Neural cell (in vitro differentiated cells): ENCODE data around the gene LIPM. TPM values are rescaled to one million over a fixed set of nuclear protein-coding genes. Genes with fewer than 3 reads are reported as not detected.

ENCODE experiments used
- H2AFZ ChIP-seq: fragments of 200-600, 300-800 bp; sonication (generic), shearing (Covaris generic); 2 replicates; pipeline ENCODE4 v1.6.0; 2014; ENCODE audit warnings: low read depth, mild to moderate bottlenecking, antibody characterized with exemption, low read length, moderate library complexity
- H3F3A ChIP-seq: fragments of 200-600 bp; shearing (Covaris generic); 2 replicates; pipeline ENCODE4 v1.6.1; 2016; ENCODE audit warnings: mild to moderate bottlenecking, moderate library complexity, mixed read lengths, antibody characterized with exemption, low read length; ENCODE audit not compliant: insufficient read depth, poor library complexity, severe bottlenecking
- H3K27ac ChIP-seq: fragments of 200-600, 300-800 bp; sonication (generic), shearing (Covaris generic); 2 replicates; pipeline ENCODE4 v1.5.1; 2014; ENCODE audit warnings: mild to moderate bottlenecking, low read length, moderate library complexity
- H3K27me3 ChIP-seq: fragments of 300-800, 200-600 bp; sonication (generic), shearing (Covaris generic); 2 replicates; pipeline ENCODE4 v1.6.0; 2014; ENCODE audit warnings: mild to moderate bottlenecking, low read depth, low read length, moderate library complexity; ENCODE audit not compliant: insufficient read depth
- H3K36me3 ChIP-seq: fragments of 300-800, 200-600 bp; sonication (generic), shearing (Covaris generic); 2 replicates; pipeline ENCODE4 v1.5.1; 2014; ENCODE audit warnings: mild to moderate bottlenecking, antibody characterized with exemption, low read length, moderate library complexity; ENCODE audit not compliant: insufficient read depth
- H3K4me2 ChIP-seq: fragments of 300-800, 200-600 bp; sonication (generic), shearing (Covaris generic); 2 replicates; pipeline ENCODE4 v1.6.0; 2014; ENCODE audit warnings: mild to moderate bottlenecking, low read length
- H3K4me3 ChIP-seq: fragments of 300-800, 200-600 bp; sonication (generic), shearing (Covaris generic); 2 replicates; pipeline ENCODE4 v1.5.1; 2014; ENCODE audit warnings: mild to moderate bottlenecking, low read length, moderate library complexity
- H3K79me2 ChIP-seq: fragments of 200-600 bp; shearing (Covaris generic); replicated peaks from 2 replicates; pipeline ENCODE4 v1.6.0; 2014; ENCODE audit warnings: mild to moderate bottlenecking, low read length, moderate library complexity; ENCODE audit not compliant: insufficient read depth
- H3K9ac ChIP-seq: fragments of 300-800, 200-600 bp; sonication (generic), shearing (Covaris generic); 2 replicates; pipeline ENCODE4 v1.6.1; 2016; ENCODE audit warnings: mild to moderate bottlenecking, low read length, mixed read lengths
- H3K9me2 ChIP-seq: fragments of 200-600 bp; shearing (Covaris generic); 2 replicates; pipeline ENCODE4 v1.6.1; 2016; ENCODE audit warnings: mild to moderate bottlenecking, low read length, mixed read lengths; ENCODE audit not compliant: insufficient read depth
- H3K9me3 ChIP-seq: fragments of 200-600, 300-800 bp; sonication (generic), shearing (Covaris generic); 2 replicates; pipeline ENCODE4 v1.6.1; 2016; ENCODE audit warnings: mild to moderate bottlenecking, mixed run types, low read length, moderate library complexity, mixed read lengths
- H4K20me1 ChIP-seq: fragments of 200-600 bp; shearing (Covaris generic); 2 replicates; pipeline ENCODE4 v1.6.1; 2016; ENCODE audit warnings: mild to moderate bottlenecking, mixed run types; ENCODE audit not compliant: insufficient read depth
- CTCF ChIP-seq: fragments of 450-650 bp; IDR thresholded peaks from 2 replicates; pipeline ENCODE4 v1.5.1; 2014; ENCODE audit warnings: antibody characterized with exemption, mild to moderate bottlenecking, moderate library complexity; ENCODE audit not compliant: poor library complexity, severe bottlenecking
- EP300 ChIP-seq: fragments of 450-650 bp; conservative IDR thresholded peaks from 2 replicates; pipeline ENCODE4 v1.6.1; 2014; ENCODE audit warnings: antibody characterized with exemption, mild to moderate bottlenecking, moderate library complexity; ENCODE audit not compliant: poor library complexity, severe bottlenecking
- EZH2 ChIP-seq: fragments of 200-600, 300-800 bp; shearing (Covaris generic), sonication (generic); IDR thresholded peaks from 2 replicates; pipeline ENCODE4 v1.6.1; 2014; ENCODE audit warnings: antibody characterized with exemption, low read length, borderline replicate concordance, mild to moderate bottlenecking; ENCODE audit not compliant: insufficient read depth, poor library complexity, severe bottlenecking
- MXI1 ChIP-seq: fragments of 450-650 bp; conservative IDR thresholded peaks from 2 replicates; pipeline ENCODE4 v1.6.1; 2014; ENCODE audit warnings: antibody characterized with exemption, mild to moderate bottlenecking; ENCODE audit not compliant: poor library complexity, severe bottlenecking
- POLR2AphosphoS5 ChIP-seq: IDR thresholded peaks from 2 replicates; pipeline ENCODE4 v1.6.1; 2012
- RAD21 ChIP-seq: fragments of 450-650 bp; conservative IDR thresholded peaks from 2 replicates; pipeline ENCODE4 v1.6.1; 2014; ENCODE audit warnings: antibody characterized with exemption, mild to moderate bottlenecking, moderate library complexity
- REST ChIP-seq: IDR thresholded peaks from 2 replicates; pipeline ENCODE4 v1.6.1; 2012; ENCODE audit warnings: borderline replicate concordance
- SMC3 ChIP-seq: fragments of 450-650 bp; conservative IDR thresholded peaks from 2 replicates; pipeline ENCODE4 v1.6.1; 2014; ENCODE audit warnings: antibody characterized with exemption, mild to moderate bottlenecking, moderate library complexity; ENCODE audit not compliant: poor library complexity
- TAF1 ChIP-seq: IDR thresholded peaks from 2 replicates; pipeline ENCODE4 v1.6.1; 2012; ENCODE audit warnings: low read depth
- polyA plus RNA-seq: library from polyadenylated mRNA; depleted of rRNA; stranded (reverse); fragments of >200 nt; gene quantifications from 2 replicates; pipeline ENCODE4 v1.2.3, GENCODE V29; 2014

The LIPM gene
- polyA plus RNA-seq, 1 donor from 2014 or later = not detected

GRCh38 chr10:88791924-88792323, 10.6 kb upstream of the LIPM start:
- Histone ChIP-seq H3K79me2 (no peaks in the 10 kb centered on the region), H3K27ac (no peak overlapping the region), H3K9me3 (no peaks in the 10 kb centered on the region), H3K9me2 (no peaks in the 10 kb centered on the region), H3K4me2 (no peak overlapping the region), H3K27me3 (no peaks in the 10 kb centered on the region), H3K36me3 (no peaks in the 10 kb centered on the region), H4K20me1 (no peaks in the 10 kb centered on the region), H3F3A (no peaks in the 10 kb centered on the region), H3K9ac (no peak overlapping the region), H3K4me3 (no peak overlapping the region), H2AFZ (no peak overlapping the region)
- TF ChIP-seq REST (no peak), EP300 (no peak), MXI1 (no peak), EZH2 (no peak), TAF1 (no peak), SMC3 (no peak), CTCF (no peak), RAD21 (no peak), POLR2AphosphoS5 (no peak)

- no peaks in the 10 kb centered on the region for H3K9me3 ChIP-seq
- no peak overlapping the region for H2AFZ ChIP-seq
- no peak overlapping the region for H3K4me3 ChIP-seq
- H3F3A ChIP-seq = no peaks in the 10 kb centered on the region
- TF ChIP-seq MXI1 = no peak
- TF ChIP-seq CTCF = no peak
- TF ChIP-seq POLR2AphosphoS5 = no peak
- TF ChIP-seq REST = no peak
- no peaks in the 10 kb centered on the region for H3K79me2 ChIP-seq
- no peaks in the 10 kb centered on the region for H3K27me3 ChIP-seq
- H3K9me2 ChIP-seq = no peaks in the 10 kb centered on the region
- no peaks in the 10 kb centered on the region for H3K36me3 ChIP-seq
- no peaks in the 10 kb centered on the region for H4K20me1 ChIP-seq
- no peak overlapping the region for H3K9ac ChIP-seq
- H3K27ac ChIP-seq = no peak overlapping the region
- no peak overlapping the region for H3K4me2 ChIP-seq
Observed at GRCh38 chr10:88792661-88793060, 9.9 kb upstream of the LIPM start.
